Stimulated activated CD8-positive, alpha-beta memory T cell treated with anti-CD3 and anti-CD28 coated beads, Interleukin-4, amount 100 ng/mL, for 1 hour (primary cell): ENCODE results near the gene ARHGAP24.

Source experiments
- DNase-seq, 2 donors: peaks; one replicate each; pipeline ENCODE4 v3.0.0-alpha.2; 2020; ENCODE audit warnings: low read depth in 2 of 2, low spot score in 1 of 2

ARHGAP24 gene

DNA sequence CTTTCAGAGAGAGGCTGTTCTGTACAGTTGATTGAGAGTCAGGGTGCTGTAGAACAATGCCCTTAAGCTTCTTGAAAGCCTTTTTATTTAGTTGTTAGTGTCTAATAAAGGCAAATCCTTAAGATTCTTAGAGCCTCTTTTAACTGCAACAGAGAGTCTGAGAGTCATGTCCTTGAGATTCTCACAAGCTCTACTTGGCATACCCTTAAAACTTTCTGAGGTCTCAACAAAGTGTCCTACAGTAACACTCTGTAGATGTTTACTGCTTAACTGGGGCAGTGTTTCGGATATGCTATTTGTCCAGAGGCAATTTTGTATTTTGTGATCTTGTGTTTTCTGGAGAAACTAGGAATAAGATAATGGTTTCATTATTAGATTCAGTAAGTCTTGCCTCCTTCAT, 209.7 kb downstream of the ARHGAP24 start:
- no peak for DNase-seq

DNA sequence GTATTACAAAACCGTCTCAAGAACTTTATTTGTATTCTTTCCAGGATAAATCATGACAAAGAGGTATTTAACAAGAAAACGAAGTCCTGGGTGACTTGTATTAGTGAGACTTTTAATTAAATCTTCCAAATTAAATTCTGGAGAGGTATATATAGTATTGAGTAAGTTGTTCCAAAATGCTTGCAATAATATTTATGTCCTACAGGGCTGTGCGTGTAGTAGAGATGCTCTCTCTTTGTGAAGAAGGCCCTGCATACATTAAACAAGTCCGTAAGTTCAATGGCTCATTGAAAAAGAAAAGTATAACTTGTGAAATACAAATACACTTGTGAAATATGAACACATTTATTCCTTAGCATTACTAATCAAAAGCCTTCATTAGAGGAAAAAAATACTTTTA, 211.4 kb downstream of the ARHGAP24 start:
- DNase-seq: no peak

DNA sequence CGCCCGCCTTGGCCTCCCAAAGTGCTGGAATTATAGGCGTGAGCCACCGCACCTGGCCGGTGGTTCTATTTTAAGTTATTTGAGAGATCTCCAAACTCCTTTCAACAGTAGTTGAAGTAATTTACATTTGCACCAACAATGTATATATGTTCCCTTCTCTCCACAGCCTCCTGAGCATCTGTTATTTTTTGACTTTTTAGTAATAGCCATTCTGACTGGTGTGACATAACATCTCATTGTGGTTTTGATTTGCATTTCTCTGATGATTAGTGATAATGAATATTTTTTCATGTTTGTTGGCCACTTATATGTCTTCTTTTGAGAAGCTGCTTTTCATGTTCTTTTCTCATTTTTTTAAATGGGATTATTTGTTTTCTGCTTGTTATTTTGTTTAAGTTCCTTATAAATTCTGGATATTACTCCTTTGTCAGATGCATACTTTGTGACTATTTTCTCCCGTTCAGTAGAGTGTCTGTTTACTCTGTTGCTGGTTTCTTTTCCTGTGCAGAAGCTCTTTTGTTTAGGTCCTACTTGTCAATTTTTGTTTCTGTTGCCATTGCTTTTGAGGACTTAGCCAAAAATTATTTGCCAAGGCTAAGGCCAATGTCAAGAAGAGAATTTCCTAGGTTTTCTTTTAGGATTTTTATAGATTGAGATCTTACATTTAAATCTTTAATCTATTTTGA, 213.2 kb downstream of the ARHGAP24 start:
- DNase-seq: no peak

DNA sequence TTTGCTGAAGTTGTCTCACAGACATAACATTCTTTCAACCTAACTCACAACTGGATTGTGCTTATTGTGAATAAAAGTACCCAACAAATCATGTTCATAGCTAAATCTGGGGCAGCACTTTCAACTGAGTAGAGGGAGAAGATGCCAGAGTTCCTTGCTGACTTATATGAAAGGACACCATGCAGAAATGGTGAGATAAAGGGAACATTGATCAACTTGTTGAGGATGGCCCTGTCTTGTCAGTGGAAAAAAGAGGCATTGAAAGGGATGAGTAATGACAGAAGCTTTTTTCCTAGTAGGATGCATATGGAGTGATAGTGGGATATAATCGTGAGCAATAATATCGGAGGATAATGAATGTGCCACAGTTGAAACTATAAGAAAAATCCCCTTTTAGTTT, 221.7 kb downstream of the ARHGAP24 start:
- DNase-seq: no peak

DNA sequence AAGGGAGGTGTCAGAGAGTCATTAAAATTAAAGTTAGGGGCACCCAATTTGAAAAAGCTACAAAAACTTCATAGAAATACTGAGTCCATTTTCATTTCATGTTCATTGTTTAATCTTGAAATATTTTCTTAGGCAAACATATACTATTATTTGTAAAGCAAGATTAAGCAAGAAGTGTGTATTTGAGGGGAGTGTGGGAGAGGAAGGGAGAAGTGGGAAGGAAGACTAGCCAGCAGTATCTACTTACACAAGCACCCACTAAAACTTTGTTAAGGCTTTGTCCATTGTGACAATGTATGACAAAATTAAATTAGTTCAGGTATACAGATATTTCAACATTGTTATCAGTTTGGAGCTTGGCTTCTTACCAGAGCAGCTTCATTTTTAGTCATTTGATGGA, 222.9 kb downstream of the ARHGAP24 start:
- no peak for DNase-seq

DNA sequence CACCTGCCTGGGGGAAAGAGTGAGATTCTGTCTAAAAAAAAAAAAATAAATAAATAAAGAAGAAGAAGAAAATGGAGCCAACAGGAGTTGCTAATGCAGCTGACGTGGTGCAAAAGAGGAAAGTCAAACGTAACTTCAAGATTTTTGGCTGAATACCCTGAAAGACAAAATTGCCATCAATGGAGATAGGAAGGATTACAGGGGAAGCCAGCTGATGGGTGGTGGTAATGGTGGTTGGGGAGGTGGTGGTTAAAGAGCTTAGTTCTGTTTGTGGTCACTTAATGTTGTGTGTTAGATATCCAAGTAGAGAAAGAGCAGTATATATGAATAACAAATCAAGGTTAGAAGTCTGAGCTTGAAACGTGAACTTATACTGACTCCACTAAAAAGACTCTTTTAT, 225.4 kb downstream of the ARHGAP24 start:
- DNase-seq: no peak

DNA sequence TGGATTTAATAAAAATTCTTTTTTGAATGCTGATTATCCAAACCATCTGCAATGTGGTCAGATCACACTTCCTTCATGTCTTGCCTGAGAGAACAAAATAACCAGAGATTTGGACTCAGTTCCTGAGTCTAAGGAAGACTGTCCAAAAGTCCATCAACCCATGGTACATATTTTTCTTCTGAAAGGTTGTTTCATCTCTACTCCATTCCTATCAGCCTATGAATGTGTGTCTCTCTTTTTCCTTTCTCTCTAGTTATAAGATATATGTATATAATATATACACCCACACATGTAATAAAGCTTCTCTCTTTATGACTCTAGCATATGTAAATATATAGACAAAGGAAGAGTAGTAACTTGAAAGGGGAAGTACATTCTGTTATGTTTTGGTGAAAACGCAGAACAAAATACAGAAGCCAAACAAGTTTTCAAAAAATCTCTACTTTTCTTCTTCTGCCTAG, 226.9 kb downstream of the ARHGAP24 start:
- no peak for DNase-seq

DNA sequence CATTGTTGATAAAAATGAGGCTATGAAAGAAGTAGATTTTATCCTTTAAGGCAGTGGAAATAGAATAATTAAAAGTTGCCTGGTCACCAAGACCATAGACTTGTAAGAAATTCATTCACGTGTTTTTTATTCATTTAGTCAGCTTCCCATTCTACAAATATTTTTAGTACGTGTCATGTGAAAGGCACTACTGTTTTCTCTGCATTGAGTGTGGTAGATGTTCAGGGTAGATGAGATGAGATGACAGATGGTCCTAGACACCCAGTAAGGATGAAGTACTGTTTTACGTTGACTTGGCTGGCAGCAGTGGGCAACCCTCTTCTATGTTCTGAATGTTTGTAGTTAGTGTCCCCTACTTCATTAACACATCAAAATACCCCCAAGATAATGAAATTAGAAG, 228.1 kb downstream of the ARHGAP24 start:
- DNase-seq: no peak

DNA sequence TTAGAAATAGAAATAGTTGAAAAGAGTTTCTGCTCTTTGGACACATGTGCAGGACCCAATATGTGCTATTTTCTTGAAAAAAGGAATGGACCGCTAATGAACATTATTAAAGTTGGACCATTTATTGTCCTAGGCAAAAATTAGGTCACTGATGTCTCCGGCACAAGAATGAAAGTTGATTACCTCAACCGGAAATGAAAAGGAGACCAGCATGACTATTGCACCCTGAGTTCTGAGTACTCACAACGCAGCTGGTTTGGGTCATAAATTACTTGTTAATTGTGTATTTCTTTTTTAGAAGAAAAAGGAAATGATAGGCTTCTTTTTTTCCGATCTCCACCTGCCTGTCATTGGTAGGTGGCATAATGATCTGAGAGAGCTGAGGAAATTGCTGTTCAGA, 232.7 kb downstream of the ARHGAP24 start:
- no peak for DNase-seq

DNA sequence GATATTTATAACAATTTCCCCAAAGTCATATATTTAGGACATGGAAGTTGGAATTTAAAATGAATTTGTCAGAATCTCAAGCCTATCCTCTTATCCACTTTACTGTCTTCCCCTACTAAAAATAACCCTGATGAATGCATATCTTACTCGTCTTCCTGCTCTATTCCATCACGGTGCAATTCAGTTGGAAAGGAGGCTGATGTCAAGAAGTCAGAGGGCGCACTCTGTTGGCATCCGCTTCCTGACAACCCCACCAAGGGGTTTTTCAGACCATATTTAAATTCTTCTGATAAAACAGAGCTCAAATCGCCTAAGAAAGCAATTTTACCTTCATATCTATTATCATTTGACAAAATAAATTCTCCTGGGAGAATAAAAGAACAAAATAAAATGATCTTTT, 233.5 kb downstream of the ARHGAP24 start:
- DNase-seq: no peak

DNA sequence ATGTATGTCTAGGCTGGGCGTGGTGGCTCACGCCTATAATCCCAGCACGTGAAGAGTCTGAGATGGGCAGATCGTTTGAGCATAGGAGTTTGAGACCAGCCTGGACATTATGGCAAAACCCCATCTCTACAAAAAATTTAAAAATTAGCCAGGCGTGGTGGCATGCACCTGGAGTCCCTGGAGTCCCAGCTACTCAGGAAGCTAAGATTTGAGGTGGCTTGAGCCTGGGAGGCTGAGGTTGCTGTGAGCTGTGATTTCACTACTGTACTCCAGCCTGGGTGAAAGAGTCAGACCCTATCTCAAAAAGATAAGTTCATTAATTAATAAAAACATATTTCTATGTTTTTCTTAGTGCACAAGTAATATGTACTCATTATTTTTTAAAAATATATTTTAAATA, 238.1 kb downstream of the ARHGAP24 start:
- DNase-seq: no peak

DNA sequence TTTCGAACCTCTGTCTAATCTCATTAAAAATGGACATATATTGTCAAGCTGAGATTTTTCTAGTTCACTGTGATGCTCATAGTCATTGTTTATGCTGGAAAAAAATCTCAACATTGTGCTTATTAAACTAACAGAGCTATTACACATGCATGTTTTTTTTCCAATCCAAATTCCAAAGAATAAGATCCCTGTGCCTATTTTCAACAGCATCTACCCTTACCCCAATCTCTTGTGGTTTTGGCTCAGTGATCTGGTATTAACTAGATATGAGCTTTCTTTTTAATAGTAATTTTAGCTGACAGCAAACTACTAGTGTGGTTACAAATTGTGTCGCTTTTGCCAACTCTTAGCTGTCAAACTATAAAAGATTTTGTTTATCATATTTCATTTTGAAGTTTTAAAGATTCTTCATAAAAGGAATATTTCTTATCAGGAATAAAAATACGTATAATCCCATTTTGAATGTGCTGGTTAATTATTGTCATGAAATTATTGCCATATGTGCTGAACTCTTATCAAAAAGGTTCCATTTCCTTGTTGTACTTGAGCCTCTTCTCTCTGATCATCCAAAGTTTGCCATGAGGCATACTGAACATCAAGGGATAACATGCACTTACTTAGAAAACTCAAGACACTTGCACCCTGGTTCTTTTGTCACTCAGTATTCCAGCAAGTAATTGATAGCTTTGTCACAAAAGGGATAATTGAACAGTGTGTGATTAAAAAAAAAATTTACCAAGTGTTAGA, 241.2 kb downstream of the ARHGAP24 start:
- DNase-seq: no peak

DNA sequence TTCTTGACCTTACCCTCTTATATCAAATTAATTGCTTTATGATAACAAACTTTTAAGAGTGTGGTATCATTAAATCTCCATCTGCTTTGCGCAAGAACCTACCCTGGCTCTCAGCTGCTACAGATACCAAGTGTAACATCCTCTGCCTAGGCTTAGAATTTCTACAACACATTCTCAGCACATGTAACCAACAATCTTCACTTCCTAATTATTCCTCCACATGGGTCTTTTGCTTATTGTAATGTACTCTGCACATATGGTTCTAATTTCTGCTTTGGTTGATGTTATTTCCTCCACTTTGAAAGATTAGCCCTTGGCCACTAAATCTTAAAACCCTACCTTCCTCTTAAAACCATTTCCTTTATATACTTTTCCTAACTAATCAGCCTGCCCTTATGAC, 242.4 kb downstream of the ARHGAP24 start:
- no peak for DNase-seq

DNA sequence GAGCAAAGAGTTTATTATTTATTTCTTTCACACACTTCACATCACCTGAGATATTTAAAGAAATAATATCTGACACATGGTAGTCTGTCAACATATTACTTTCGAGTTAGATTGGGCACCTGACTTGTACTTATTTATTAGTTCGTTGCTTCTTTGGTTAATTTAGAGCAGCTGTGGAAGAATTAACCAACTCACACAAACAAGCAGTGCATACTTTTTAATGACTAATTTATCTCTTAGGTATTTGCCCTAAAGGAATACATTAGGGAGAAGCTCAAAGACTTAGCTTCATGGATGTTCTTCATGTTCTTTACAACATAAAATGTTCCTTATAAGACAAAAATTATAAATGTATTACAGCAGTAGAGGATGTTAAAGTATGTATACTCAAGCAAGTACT, 242.9 kb downstream of the ARHGAP24 start:
- no peak for DNase-seq

DNA sequence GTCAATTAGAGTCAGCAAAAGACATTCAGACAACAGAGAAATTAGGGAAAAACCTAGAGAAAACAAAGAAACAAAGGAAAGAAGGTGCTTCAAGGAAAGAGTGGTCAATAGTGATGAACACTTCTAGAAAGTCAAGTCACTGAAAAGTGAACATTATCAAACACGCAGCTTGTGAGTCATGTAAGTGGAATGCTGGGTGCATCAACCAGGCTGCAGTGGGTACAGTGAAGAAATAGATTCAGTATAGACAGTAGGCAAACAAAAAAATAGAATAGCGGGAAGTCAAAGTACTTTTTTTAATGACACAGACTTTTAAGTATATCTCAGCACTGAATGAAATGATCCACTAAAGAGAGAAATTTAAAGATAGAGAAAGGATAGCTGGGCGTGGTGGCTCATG, 245.8 kb downstream of the ARHGAP24 start:
- DNase-seq: no peak

DNA sequence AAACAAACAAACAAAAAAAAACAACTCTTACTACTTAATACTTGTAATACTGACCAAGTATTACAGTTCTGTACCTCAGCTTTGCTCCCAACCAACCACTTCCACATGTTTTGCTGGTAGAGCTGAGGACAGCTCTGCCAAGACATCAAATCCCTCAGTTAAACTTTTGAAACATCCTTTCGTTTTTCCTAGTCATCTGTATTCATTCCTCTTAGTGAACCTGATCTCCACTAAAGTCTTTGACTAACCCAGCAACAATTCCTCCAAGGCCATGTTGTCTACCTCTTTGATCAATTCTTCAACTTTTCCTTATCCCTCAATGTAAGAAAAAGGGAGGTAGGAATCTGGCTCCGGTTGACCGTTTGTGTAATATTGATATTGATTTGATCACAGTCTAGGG, 247.5 kb downstream of the ARHGAP24 start:
- no peak for DNase-seq

DNA sequence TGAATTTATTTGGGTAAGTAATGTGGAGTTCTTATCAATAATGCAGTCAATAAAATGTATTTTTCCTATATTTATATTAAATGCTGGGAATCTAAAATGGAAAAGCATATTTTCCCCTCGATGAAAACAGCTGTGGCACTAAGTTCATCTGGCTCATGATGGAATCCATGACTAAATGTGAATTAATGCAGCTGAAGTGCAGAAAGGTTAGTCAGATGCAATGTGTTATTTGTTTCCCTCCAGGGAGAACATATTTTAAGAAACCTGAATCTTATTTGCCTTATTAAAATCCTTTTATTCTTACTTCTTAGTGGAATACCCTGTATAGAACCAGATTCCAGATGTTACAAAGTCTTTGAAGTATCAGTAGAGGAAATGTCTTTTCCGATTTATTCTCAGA, 247.9 kb downstream of the ARHGAP24 start:
- no peak for DNase-seq

DNA sequence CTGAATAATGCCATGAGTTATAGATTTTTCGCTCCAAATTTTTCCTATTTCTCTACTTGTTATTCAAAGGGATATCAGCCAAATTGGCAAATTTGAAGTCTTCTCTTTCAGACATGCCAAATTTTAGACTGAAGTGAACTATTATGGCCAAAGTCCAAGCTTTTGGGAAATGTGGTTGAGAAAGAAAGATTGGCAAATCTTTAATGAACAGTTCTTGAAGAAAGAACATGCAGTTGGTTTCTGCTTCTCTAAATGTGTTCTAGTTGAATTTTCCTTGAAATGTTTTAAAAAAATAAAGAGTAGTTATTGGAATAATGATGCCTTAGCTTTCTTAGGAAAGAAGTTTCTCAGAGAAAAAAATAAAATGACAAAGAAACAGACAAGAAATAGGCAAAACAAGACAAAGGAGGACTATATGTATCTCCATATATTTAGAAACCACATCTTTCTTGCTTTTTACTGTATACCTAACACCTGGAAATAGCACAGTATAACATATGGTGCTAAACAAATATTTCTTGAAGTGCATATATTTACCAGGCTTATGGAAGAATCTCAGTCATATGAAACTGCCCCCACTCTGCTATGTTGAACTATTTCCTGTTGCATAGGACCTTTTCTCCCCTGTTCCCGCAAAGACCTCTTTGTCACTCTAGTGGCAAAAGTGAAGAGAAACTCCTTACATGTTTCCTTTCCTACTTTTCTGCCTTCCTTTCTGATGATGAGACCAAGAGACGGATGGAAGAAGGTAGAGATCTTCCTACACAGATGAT, 250.0 kb downstream of the ARHGAP24 start:
- no peak for DNase-seq

DNA sequence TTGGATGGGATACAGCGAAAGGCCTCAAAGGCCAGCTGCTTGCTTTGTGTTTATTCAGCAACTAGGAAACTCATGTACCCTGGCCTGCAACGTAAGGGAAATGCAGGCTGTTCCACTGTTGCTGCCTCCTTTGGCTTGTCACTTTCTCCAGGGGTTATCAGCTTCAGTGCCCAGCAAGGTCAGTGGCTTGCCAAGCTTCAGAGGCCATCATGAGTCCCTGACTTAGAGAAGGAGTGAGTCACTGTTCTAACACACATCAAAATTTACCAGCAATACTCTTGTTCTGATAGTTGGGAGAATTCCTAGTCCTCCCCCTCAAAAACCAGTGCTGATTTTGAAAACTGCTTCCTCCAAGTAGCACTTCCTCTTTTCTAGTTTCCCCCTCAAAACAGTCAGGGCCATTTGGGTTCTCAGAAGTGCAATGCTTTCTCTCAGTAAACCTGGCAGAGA, 250.8 kb downstream of the ARHGAP24 start:
- DNase-seq: no peak

DNA sequence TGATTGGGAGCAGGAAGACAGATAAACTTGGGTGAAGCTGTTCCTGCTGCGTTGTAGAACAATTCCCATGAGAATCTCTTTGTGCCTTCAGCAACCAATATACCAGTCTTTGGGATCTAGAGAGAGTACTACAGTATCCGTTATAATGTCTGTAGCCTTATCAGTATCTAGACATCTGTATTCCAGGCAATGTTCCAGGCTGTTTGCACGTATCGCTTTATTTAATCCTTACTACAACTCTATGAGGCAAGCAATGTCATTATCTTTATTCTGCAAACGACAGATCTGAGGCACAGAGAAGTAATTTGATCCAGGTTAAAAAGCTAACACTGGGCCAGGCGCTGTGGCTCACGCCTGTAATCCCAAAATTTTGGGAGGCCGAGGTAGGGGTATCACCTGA, 251.6 kb downstream of the ARHGAP24 start:
- DNase-seq: no peak

DNA sequence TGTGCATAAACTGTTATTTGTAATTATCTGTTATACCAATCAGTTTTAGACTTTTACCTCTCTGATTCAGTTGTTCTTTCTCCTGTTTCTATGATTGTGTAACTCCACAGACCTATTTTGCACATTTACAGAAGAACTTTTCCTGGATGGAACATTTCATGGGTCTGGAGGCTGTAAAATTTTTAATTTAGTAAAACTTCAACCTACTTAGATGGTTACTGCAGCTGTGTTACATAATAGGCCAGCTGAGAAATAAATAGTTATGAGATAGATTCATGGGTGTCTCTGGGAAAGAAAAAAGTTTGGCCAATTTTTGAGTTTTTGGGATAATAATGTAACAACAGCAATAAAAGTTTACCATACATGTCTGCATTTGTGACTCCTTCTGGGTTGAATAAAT, 253.5 kb downstream of the ARHGAP24 start:
- no peak for DNase-seq

DNA sequence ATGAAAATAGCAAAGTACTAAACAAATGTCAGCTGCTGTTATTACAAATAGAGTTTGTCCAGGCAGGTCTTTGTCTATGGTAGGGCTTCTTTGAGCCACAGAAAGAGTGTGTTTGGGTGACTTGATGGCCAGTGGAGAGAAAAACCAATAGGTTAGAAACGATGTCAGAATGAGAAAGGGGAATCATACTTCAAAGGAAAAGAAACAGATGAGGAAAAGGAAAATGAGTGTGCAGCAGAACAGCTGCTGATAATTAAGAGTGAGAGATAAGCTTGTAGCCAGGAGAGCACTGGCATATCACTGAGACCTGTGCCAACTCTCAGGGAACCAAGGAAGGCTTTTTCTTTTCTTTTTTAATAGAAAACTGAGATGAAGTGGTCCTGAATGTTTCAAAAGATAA, 257.2 kb downstream of the ARHGAP24 start:
- no peak for DNase-seq
